Measurements from ENCODE around the gene MEST.

Gene MEST

DNA sequence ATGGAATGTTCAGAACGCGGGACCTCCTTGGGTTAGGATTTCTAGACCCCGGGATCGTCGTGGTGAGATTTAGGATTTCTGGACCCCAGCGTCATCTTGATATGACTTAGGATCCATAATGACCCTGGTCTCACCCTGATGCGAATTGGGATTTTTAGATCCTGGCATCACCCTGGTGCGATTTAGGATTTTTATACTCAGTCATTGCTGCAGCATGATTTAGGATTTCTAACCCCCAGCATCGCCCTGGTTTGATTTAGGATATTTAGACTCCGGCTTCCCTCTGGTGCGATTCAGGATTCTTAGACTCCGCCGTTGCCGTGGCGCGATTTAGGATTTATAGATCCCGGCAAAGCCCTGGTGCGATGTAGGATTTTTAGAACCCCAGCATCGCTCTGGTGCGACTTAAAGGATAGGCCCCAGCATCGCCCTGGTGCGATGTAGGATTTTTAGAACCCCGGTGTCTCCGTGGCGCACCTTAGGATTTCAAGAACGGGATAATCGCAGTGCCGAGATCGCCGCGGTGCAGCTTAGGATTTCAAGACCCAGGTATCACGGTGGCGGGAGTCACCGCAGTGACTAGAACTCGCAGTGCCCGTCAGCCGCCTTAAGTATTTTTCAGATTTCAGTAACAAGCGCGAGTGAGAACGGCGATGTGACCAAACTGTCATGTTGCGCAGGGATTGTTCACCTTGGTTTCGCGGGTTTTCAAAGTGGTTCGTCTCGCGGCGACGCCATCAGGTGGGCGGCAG lies 814 bp downstream of the MEST start:
- Histone ChIP-seq H4K20me1 (ENCODE audit: insufficient read depth, low read length) (no peaks in the 10 kb centered on the region), H3K4me3 (ENCODE audit: low read length) (no peak overlapping the region), H3K9ac (ENCODE audit: low read length) (no peak overlapping the region), H3K36me3 (replicated peaks; ENCODE audit: low read depth, low read length) (peaks cover 6% of the 10 kb centered on the region), H3K27ac (ENCODE audit: low read length) (no peak overlapping the region), H2AFZ (ENCODE audit: low read depth, low read length) (no peak overlapping the region), H3K4me1 (ENCODE audit: low read length) (no peaks in the 10 kb centered on the region), H3K4me2 (ENCODE audit: low read length) (no peak overlapping the region), H3K79me2 (ENCODE audit: low read length) (peaks cover 29% of the 10 kb centered on the region), H3K9me3 (ENCODE audit: insufficient read depth, low read length) (no peaks in the 10 kb centered on the region), H3K27me3 (ENCODE audit: low read depth, low read length) (no peaks in the 10 kb centered on the region)
- TF ChIP-seq CTCF (IDR thresholded peaks at IDR 0.05; ENCODE audit: low read depth, low read length) (no peak), EZH2phosphoT487 (IDR thresholded peaks at IDR 0.05; ENCODE audit: low read depth) (no peak)

DNA sequence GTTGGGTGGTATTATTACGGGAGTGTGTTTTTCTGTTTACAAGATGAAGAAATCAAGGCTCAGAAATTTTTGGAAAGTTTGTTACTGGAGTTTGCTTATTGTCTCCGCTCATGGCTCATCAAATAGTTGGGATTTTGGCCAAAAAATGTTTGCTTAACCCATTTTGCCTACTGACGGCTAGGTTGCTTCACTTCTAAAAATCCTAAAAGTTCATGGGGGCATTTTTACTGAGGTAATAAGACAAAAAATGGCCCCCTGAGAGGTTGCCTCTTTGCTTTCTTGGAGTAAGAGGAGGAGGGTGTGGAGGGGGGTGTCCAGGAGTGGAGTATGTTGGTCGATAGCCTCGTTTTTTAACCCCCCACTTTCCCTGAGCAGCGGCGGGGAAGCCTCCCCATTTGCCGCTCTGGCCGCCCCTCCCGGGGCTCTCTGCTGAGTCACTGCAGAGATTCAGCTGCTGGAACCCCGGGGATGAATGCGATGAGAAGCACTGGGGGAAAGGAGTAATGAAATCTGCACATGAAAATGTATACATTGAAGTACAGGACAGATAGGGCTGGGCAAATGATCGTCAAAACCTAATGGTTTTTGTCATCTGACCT lies 1.5 kb downstream of the MEST start:
- Histone ChIP-seq H3K4me3 (ENCODE audit: low read length) (no peak overlapping the region), H3K79me2 (ENCODE audit: low read length) (peaks cover 29% of the 10 kb centered on the region), H3K27me3 (ENCODE audit: low read depth, low read length) (no peaks in the 10 kb centered on the region), H3K9me3 (ENCODE audit: insufficient read depth, low read length) (no peaks in the 10 kb centered on the region), H2AFZ (ENCODE audit: low read depth, low read length) (no peak overlapping the region), H4K20me1 (ENCODE audit: insufficient read depth, low read length) (no peaks in the 10 kb centered on the region), H3K4me2 (ENCODE audit: low read length) (no peak overlapping the region), H3K9ac (ENCODE audit: low read length) (no peak overlapping the region), H3K36me3 (replicated peaks; ENCODE audit: low read depth, low read length) (peaks cover 6% of the 10 kb centered on the region), H3K27ac (ENCODE audit: low read length) (no peak overlapping the region), H3K4me1 (ENCODE audit: low read length) (no peaks in the 10 kb centered on the region)
- no peak for TF ChIP-seq EZH2phosphoT487 (IDR thresholded peaks at IDR 0.05; ENCODE audit: low read depth)
- TF ChIP-seq CTCF (IDR thresholded peaks at IDR 0.05; ENCODE audit: low read depth, low read length): no peak

- H3K4me1 ChIP-seq (ENCODE audit: low read length): no peaks in the 10 kb centered on the region
- no peak overlapping the region for H3K4me3 ChIP-seq (ENCODE audit: low read length)
- H3K27me3 ChIP-seq (ENCODE audit: low read depth, low read length): no peaks in the 10 kb centered on the region
- no peak overlapping the region for H3K9ac ChIP-seq (ENCODE audit: low read length)
- TF ChIP-seq EZH2phosphoT487 (IDR thresholded peaks at IDR 0.05; ENCODE audit: low read depth) (no peak), CTCF (IDR thresholded peaks at IDR 0.05; ENCODE audit: low read depth, low read length) (no peak)
- H3K4me2 ChIP-seq (ENCODE audit: low read length): no peak overlapping the region
- peaks cover 26% of the 10 kb centered on the region for H3K79me2 ChIP-seq (ENCODE audit: low read length)
- H3K9me3 ChIP-seq (ENCODE audit: insufficient read depth, low read length): no peaks in the 10 kb centered on the region
- no peak overlapping the region for H3K27ac ChIP-seq (ENCODE audit: low read length)
- peaks cover 10% of the 10 kb centered on the region for H3K36me3 ChIP-seq (replicated peaks; ENCODE audit: low read depth, low read length)
- no peak overlapping the region for H2AFZ ChIP-seq (ENCODE audit: low read depth, low read length)
- H4K20me1 ChIP-seq (ENCODE audit: insufficient read depth, low read length): no peaks in the 10 kb centered on the region
Observed at GRCh38 chr7:130494431-130494858, 2.6 kb downstream of the MEST start.

GRCh38 chr7:130500463-130500862 lies 8.6 kb downstream of the MEST start:
- Histone ChIP-seq H3K4me3 (ENCODE audit: low read length) (no peak overlapping the region), H3K4me1 (ENCODE audit: low read length) (no peaks in the 10 kb centered on the region), H3K27me3 (ENCODE audit: low read depth, low read length) (no peaks in the 10 kb centered on the region), H3K4me2 (ENCODE audit: low read length) (no peak overlapping the region), H3K9me3 (ENCODE audit: insufficient read depth, low read length) (no peaks in the 10 kb centered on the region), H4K20me1 (ENCODE audit: insufficient read depth, low read length) (no peaks in the 10 kb centered on the region), H2AFZ (ENCODE audit: low read depth, low read length) (no peak overlapping the region), H3K36me3 (replicated peaks; ENCODE audit: low read depth, low read length) (peaks cover 8% of the 10 kb centered on the region), H3K27ac (ENCODE audit: low read length) (no peak overlapping the region), H3K9ac (ENCODE audit: low read length) (no peak overlapping the region), H3K79me2 (ENCODE audit: low read length) (no peaks in the 10 kb centered on the region)
- no peak for TF ChIP-seq CTCF (IDR thresholded peaks at IDR 0.05; ENCODE audit: low read depth, low read length)
- no peak for TF ChIP-seq EZH2phosphoT487 (IDR thresholded peaks at IDR 0.05; ENCODE audit: low read depth)

All from OCI-LY3 (cell line).